Activated CD8-positive, alpha-beta memory T cell treated with anti-CD3 and anti-CD28 coated beads for 1 hour (primary cell): ENCODE data around the gene COX7A2L.
"Not testable (repeated sequence)": the region's sequence is repeated elsewhere in the genome, so short reads cannot be mapped to it uniquely, and the experiment has no call there.

ENCODE experiments used
- DNase-seq, 2 donors: peaks; one replicate each; pipeline ENCODE4 v3.0.0-alpha.2; 2020; ENCODE audit warnings: low read depth in 1 of 2; ENCODE audit errors: extremely low read depth in 1 of 2

Gene COX7A2L

GRCh38 chr2:42340045-42340937 lies 20.7 kb downstream of the COX7A2L start:
- no peak for DNase-seq

- no peak for DNase-seq
These were observed 21.7 kb downstream of the COX7A2L start for GRCh38 chr2:42339191-42339912.

DNA sequence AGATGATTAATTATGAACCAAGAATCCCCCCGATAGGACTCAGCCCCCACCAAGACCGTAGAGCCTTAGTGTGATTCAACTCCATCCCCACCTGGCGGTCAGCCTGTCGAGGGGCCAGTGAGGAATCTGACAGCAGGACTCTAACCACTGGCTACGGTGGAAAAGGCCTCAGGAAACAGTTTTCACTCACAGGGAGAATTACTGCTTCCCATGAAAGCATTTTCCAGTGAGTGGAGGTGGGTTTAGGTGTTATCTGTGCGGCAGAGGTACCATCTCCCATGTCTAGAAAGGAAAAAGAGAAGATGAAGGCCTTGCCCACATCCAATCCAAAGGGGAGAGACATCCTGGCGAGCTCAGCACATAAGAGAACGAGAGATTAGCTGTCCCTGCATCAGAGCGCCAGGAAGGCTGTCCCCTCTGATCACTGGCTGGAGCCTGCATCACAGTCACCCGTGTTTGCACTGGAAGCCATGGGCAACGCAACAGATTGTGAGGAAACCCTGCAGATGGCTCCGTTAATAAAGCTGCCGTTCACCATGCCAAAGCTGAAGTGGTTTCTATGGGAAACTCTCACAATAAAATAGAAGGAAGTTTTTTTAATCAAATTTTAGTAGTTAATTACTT lies 22.3 kb downstream of the COX7A2L start:
- no peak for DNase-seq

GRCh38 chr2:42337846-42338566 lies 23.0 kb downstream of the COX7A2L start:
- no peak for DNase-seq

GRCh38 chr2:42337356-42337820 lies 23.6 kb downstream of the COX7A2L start:
- no peak for DNase-seq

- no peak for DNase-seq
These were observed 24.6 kb downstream of the COX7A2L start for GRCh38 chr2:42336361-42336965.

GRCh38 chr2:42335514-42336104 lies 25.4 kb downstream of the COX7A2L start:
- DNase-seq, result no peak

- not testable (repeated sequence) for DNase-seq
These were observed 26.2 kb downstream of the COX7A2L start for GRCh38 chr2:42334865-42335264.

GRCh38 chr2:42334220-42334619 lies 26.8 kb downstream of the COX7A2L start:
- DNase-seq, result no peak

- DNase-seq, result no peak
These were observed 27.4 kb downstream of the COX7A2L start for GRCh38 chr2:42333579-42333978.

DNA sequence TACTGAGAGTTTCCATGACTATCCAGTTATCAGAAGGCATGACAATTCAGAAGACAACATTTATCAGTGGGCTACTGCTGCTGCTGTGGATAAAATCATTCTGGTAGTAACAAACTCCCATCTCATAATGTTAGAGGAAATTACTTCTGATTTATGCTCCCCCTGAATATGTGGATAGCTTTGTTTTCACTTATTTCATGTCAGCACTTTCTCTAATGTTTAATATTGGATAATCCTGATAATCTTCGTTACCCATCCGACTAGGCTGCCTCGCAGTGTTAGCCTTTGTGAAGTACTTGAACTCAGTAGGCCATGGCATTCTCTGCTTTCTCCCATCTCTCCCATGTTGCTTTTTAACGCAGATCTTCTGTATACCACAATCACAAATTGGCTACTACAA lies 28.4 kb downstream of the COX7A2L start:
- DNase-seq, result no peak

GRCh38 chr2:42331569-42332284 lies 29.3 kb downstream of the COX7A2L start:
- no peak for DNase-seq

DNA sequence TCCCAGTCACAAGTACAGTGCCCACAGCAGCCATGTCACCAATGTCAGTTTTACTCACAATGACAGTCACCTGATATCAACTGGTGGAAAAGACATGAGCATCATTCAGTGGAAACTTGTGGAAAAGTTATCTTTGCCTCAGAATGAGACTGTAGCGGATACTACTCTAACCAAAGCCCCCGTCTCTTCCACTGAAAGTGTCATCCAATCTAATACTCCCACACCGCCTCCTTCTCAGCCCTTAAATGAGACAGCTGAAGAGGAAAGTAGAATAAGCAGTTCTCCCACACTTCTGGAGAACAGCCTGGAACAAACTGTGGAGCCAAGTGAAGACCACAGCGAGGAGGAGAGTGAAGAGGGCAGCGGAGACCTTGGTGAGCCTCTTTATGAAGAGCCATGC lies 31.3 kb downstream of the COX7A2L start:
- no peak for DNase-seq

- no peak for DNase-seq
These were observed 32.1 kb downstream of the COX7A2L start for GRCh38 chr2:42328923-42329322.

DNA sequence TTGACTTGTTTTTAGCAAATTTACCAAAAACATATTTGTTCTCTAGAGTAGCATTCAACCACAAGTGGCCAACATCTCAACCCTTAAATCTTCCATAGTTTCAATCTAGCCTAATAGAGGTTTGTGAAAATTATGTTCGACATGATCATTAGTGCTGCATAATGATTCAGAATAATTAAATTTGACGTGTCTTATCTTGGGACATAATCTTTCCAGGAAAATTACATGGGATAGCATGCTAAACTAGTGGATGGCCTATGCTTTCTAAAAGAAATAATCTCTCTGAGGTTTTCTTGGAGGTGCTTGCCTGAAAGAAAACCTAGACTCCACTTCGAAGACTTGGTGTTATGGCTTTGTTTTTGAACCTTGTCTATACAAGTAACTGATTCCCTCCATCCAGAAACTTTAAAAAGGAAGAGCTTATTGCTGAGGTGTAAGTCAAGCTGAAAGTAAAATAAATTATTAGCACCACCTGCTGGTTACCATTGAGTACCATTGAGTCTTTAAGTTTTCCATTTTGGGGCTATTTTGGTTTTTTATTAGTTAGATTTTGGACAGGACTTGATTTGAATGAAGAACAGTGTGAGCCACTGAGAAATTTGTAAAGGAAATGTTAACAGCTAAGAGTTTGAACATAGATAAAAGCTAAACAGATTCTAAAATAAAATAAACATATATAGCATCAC lies 32.7 kb downstream of the COX7A2L start:
- no peak for DNase-seq

DNA sequence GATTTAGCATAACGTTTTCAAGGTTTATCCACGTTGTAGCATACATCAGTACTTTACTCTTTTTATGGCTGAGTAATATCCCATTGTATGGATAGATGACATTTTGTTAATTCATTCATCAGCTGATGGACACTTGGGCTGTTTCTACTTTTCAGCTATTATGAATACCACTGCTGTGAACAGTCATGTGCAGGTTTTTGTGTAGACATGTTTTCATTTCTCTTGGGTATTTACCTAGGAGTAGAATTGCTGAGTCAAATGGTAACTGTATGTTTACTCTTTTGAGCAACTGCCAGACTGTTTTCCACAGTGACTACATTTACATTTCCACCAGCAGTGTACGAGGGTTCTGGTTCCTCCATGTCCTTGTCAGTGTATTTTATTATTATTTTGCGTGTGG lies 33.9 kb downstream of the COX7A2L start:
- no peak for DNase-seq

- DNase-seq, result no peak
These were observed 35.4 kb downstream of the COX7A2L start for GRCh38 chr2:42325609-42326008.

DNA sequence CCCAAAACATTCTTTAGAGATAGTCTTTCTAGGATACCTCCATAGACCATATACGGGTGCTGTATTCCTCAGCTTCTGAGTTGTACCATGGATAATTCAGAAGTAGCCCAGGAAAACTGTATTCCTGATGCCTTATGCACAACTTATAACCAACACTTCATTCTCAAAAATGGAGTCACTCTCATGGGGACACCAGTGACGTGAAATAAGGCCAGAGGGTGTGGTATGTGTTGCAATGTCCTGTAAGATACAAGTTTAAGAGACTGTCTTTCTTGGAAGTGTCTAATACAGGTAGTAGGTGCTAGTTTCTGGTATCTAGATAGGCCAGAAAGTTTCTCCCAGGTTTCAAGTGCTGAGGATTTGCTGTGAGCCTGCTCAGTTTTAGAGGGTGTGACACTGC lies 36.1 kb downstream of the COX7A2L start:
- DNase-seq, result no peak

DNA sequence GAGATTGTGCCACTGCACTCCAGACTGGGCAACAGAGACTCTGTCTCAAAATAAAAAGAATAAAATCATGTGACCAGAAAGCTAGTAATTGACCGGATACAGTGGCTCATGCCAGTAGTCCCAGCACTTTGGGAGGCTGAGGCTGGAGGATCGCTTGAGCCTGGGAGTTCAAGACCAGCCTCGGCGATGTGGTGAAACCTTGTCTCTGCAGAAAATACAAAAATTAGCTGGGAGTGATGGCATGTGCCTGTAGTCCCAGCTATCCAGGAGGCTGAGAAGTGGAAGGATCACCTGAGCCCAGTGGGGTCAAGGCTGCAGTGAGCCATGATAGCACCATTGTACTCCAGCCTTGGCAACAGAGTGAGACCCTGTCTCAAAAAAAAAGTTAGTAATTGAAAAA lies 36.8 kb downstream of the COX7A2L start:
- no peak for DNase-seq
